Measurements from ENCODE around the gene ACACA.
"Not testable (repeated sequence)": the region's sequence is repeated elsewhere in the genome, so short reads cannot be mapped to it uniquely, and the experiment has no call there.

ACACA gene

GRCh38 chr17:37393352-37393751 lies 13.3 kb downstream of the ACACA start:
- no peak for DNase-seq (ENCODE audit: low spot score)

- peak; percentile 58 for DNase-seq (ENCODE audit: low spot score)
Measured at GRCh38 chr17:37392024-37392590, 14.5 kb downstream of the ACACA start.

GRCh38 chr17:37391146-37391545 lies 15.5 kb downstream of the ACACA start:
- DNase-seq (ENCODE audit: low spot score) = no peak

- no peak for DNase-seq (ENCODE audit: low spot score)
Measured at GRCh38 chr17:37389160-37389559, 17.5 kb downstream of the ACACA start.

GRCh38 chr17:37388266-37388665 lies 18.4 kb downstream of the ACACA start:
- DNase-seq (ENCODE audit: low spot score) = no peak

- no peak for DNase-seq (ENCODE audit: low spot score)
Measured at GRCh38 chr17:37386462-37386861, 20.2 kb downstream of the ACACA start.

- DNase-seq (ENCODE audit: low spot score) = no peak
Measured at GRCh38 chr17:37385474-37385990, 21.1 kb downstream of the ACACA start.

- DNase-seq (ENCODE audit: low spot score) = no peak
Measured at GRCh38 chr17:37384560-37385149, 22.0 kb downstream of the ACACA start.

- no peak for DNase-seq (ENCODE audit: low spot score)
Measured at GRCh38 chr17:37382056-37382455, 24.6 kb downstream of the ACACA start.

GRCh38 chr17:37375706-37376105 lies 30.9 kb downstream of the ACACA start, which contains the start of gene C17orf78:
C17orf78 (plus strand) TSS chr17:37375985; CDS start chr17:37376093, 108 bp downstream.
- no peak for DNase-seq (ENCODE audit: low spot score)

GRCh38 chr17:37373530-37374159 lies 33.0 kb downstream of the ACACA start:
- peak; percentile 84 for DNase-seq (ENCODE audit: low spot score)

GRCh38 chr17:37368577-37368976 lies 38.1 kb downstream of the ACACA start:
- DNase-seq (ENCODE audit: low spot score) = no peak

GRCh38 chr17:37365589-37365988 lies 41.0 kb downstream of the ACACA start:
- no peak for DNase-seq (ENCODE audit: low spot score)

GRCh38 chr17:37361543-37361942 lies 45.1 kb downstream of the ACACA start:
- no peak for DNase-seq (ENCODE audit: low spot score)

GRCh38 chr17:37360632-37361031 lies 46.0 kb downstream of the ACACA start:
- no peak for DNase-seq (ENCODE audit: low spot score)

GRCh38 chr17:37359682-37360188 lies 46.9 kb downstream of the ACACA start:
- no peak for DNase-seq (ENCODE audit: low spot score)

GRCh38 chr17:37358830-37359681 lies 47.6 kb downstream of the ACACA start:
- peak; percentile 95 for DNase-seq (ENCODE audit: low spot score)

- peak; percentile 44 for DNase-seq (ENCODE audit: low spot score)
Measured at GRCh38 chr17:37358098-37358829, 48.4 kb downstream of the ACACA start.

- not testable (repeated sequence) for DNase-seq (ENCODE audit: low spot score)
Measured at GRCh38 chr17:37356796-37357569, 49.7 kb downstream of the ACACA start.

GRCh38 chr17:37346863-37347402 lies 59.7 kb downstream of the ACACA start:
- DNase-seq (ENCODE audit: low spot score) = not testable (repeated sequence)

Data from activated CD4-positive, alpha-beta T cell treated with anti-CD3 and anti-CD28 coated beads, Interleukin-2, Interleukin-4, amounts not matched to agents 100 ng/mL and 50 ng/mL, durations not matched to agents 16 hours and 8 hours (primary cell).